ENCODE measurements around the gene TUNAR.

GRCh38 chr14:95857275-95857674 is 19.4 kb upstream of the TUNAR start:
- TF ChIP-seq CTCF (IDR thresholded peaks at IDR 0.05) (no peak), SIN3A (IDR thresholded peaks at IDR 0.05; ENCODE audit: borderline replicate concordance, insufficient read depth, low read depth, low read length) (no peak)
